Liver (tissue), 9 donors: ENCODE data around the gene SSNA1. TPM values are rescaled to one million over a fixed set of nuclear protein-coding genes. Genes with fewer than 3 reads are reported as not detected.

Source experiments
- DNase-seq: peaks from one replicate; pipeline ENCODE4 v3.0.0-alpha.2; 2017; ENCODE audit warnings: low spot score
- H3K27ac ChIP-seq, 2 donors: one replicate each; pipeline ENCODE4 v1.7.0; 2013; ENCODE audit warnings: inconsistent platforms in 2 of 2, low read length in 2 of 2, control low read depth in 1 of 2, low read depth in 1 of 2, mild to moderate bottlenecking in 1 of 2
- H3K27me3 ChIP-seq, 4 donors: one replicate each; pipeline versions ENCODE4 v1.6.1 to v1.7.0; 2013; ENCODE audit warnings: low read length in 3 of 4, inconsistent platforms in 1 of 4, mild to moderate bottlenecking in 1 of 4, moderate library complexity in 1 of 4; ENCODE audit not compliant: control insufficient read depth in 4 of 4, insufficient read depth in 4 of 4
- H3K36me3 ChIP-seq, 4 donors: one replicate each; pipeline versions ENCODE4 v1.6.1 to v1.7.0; 2013; ENCODE audit warnings: low read length in 3 of 4, mild to moderate bottlenecking in 3 of 4, low read depth in 1 of 4, moderate library complexity in 1 of 4; ENCODE audit not compliant: control insufficient read depth in 4 of 4, insufficient read depth in 3 of 4
- H3K4me1 ChIP-seq, 4 donors: one replicate each; pipeline versions ENCODE4 v1.6.1 to v1.7.0; 2013; ENCODE audit warnings: low read length in 3 of 4, mild to moderate bottlenecking in 3 of 4, moderate library complexity in 1 of 4; ENCODE audit not compliant: control insufficient read depth in 4 of 4, insufficient read depth in 4 of 4
- H3K4me3 ChIP-seq, 3 donors: one replicate each; pipeline versions ENCODE4 v1.6.1 to v1.7.0; 2013; ENCODE audit warnings: low read length in 3 of 3, control low read depth in 1 of 3, low read depth in 1 of 3, mild to moderate bottlenecking in 1 of 3
- H3K9ac ChIP-seq, 2 donors: one replicate each; pipeline ENCODE4 v1.7.0; 2013; ENCODE audit warnings: low read length in 2 of 2, mild to moderate bottlenecking in 2 of 2, moderate library complexity in 2 of 2, control low read depth in 1 of 2, low read depth in 1 of 2
- H3K9me3 ChIP-seq, 4 donors: one replicate each; pipeline versions ENCODE4 v1.6.1 to v1.7.0; 2013; ENCODE audit warnings: low read length in 3 of 4; ENCODE audit not compliant: control insufficient read depth in 4 of 4
- EGR1 ChIP-seq, 2 donors: IDR thresholded peaks; 2 replicates each; pipeline ENCODE4 v1.6.1; 2016 to 2018; ENCODE audit warnings: antibody characterized with exemption in 2 of 2, low read depth in 2 of 2
- FOXA1 ChIP-seq: IDR thresholded peaks from 2 replicates; pipeline ENCODE4 v1.6.1; 2016; ENCODE audit warnings: antibody characterized with exemption
- FOXA2 ChIP-seq: IDR thresholded peaks from 2 replicates; pipeline ENCODE4 v1.6.1; 2016; ENCODE audit warnings: antibody characterized with exemption
- GABPA ChIP-seq, 2 donors: IDR thresholded peaks in 1 of 2; conservative IDR thresholded peaks in 1 of 2; 2 replicates each; pipeline ENCODE4 v1.6.1; 2016; ENCODE audit warnings: antibody characterized with exemption in 2 of 2, mild to moderate bottlenecking in 1 of 2, moderate library complexity in 1 of 2
- HNF4A ChIP-seq, 2 donors: conservative IDR thresholded peaks; 2 replicates each; pipeline ENCODE4 v1.6.1; 2016; ENCODE audit warnings: antibody characterized with exemption in 2 of 2, mild to moderate bottlenecking in 2 of 2
- HNF4G ChIP-seq: IDR thresholded peaks from 2 replicates; pipeline ENCODE4 v1.6.1; 2016; ENCODE audit warnings: antibody characterized with exemption
- JUND ChIP-seq, 2 donors: IDR thresholded peaks; 2 replicates each; pipeline ENCODE4 v1.6.1; 2016; ENCODE audit warnings: antibody characterized with exemption in 2 of 2
- NR2F2 ChIP-seq: IDR thresholded peaks from 2 replicates; pipeline ENCODE4 v1.6.1; 2016; ENCODE audit warnings: antibody characterized with exemption
- RAD21 ChIP-seq, 2 donors: IDR thresholded peaks; 2 replicates each; pipeline ENCODE4 v1.6.1; 2016; ENCODE audit warnings: antibody characterized with exemption in 2 of 2, mild to moderate bottlenecking in 2 of 2
- RXRA ChIP-seq, 2 donors: IDR thresholded peaks; 2 replicates each; pipeline ENCODE4 v1.6.1; 2017 to 2018; ENCODE audit warnings: antibody characterized with exemption in 2 of 2, mild to moderate bottlenecking in 1 of 2
- SP1 ChIP-seq: IDR thresholded peaks from 2 replicates; pipeline ENCODE4 v1.6.1; 2018; ENCODE audit warnings: antibody characterized with exemption, mild to moderate bottlenecking
- TAF1 ChIP-seq: conservative IDR thresholded peaks from 2 replicates; pipeline ENCODE4 v1.6.1; 2016; ENCODE audit warnings: antibody characterized with exemption, mild to moderate bottlenecking
- YY1 ChIP-seq: IDR thresholded peaks from 2 replicates; pipeline ENCODE4 v1.6.1; 2016; ENCODE audit warnings: antibody characterized with exemption, mild to moderate bottlenecking
- WGBS: extraction: QIAGEN DNeasy Blood & Tissue Kit; methylation state at CpG from one replicate; pipeline ENCODE4 v1.1.7; 2013; 5-methylcytosine and 5-hydroxymethylcytosine counted together
- polyA plus RNA-seq, 2 donors: library from polyadenylated mRNA; stranded (reverse) in 1 of 2; unstranded in 1 of 2; fragments of 200-250 nt in 1 of 2; fragments of >200 nt in 1 of 2; fragmentation: Nextera tagmentation in 1 of 2; extraction: Ambion mirVana in 1 of 2; gene quantifications; one replicate each; pipeline versions ENCODE4 v1.2.1 to v1.2.3, GENCODE V29; 2013 to 2015
- total RNA-seq, 2 donors: library from RNA; depleted of rRNA; stranded (reverse); fragments of >200 nt; gene quantifications; one replicate each; pipeline ENCODE4 v1.2.3, GENCODE V29; 2014
- TF ChIP-seq, protein P1 (sequence below): IDR thresholded peaks from 2 replicates; pipeline ENCODE4 v1.6.1; 2016; ENCODE audit warnings: antibody characterized with exemption, mild to moderate bottlenecking
- TF ChIP-seq, protein P2 (sequence below): IDR thresholded peaks from 2 replicates; pipeline ENCODE4 v1.6.1; 2016; ENCODE audit warnings: antibody characterized with exemption
- TF ChIP-seq, protein P3 (sequence below): IDR thresholded peaks from 2 replicates; pipeline ENCODE4 v1.6.1; 2016; ENCODE audit warnings: antibody characterized with exemption
- TF ChIP-seq, protein P4 (sequence below): IDR thresholded peaks from 2 replicates; pipeline ENCODE4 v1.6.1; 2016; ENCODE audit warnings: antibody characterized with exemption
- TF ChIP-seq, protein P5 (sequence below): fragments of 150-350 bp; IDR thresholded peaks from 2 replicates; pipeline ENCODE4 v1.5.1; 2017; ENCODE audit warnings: improper control_type of control experiment, low read depth, low read length; ENCODE audit not compliant: missing input control
- donor health status: healthy.
- donor health status: healthy.
- donor health status: healthy.
- donor health status: healthy.
- donor health status: healthy.

SSNA1 gene
- total and polyA plus RNA-seq, 4 donors: 29.8 to 44.2 (median 40.3) TPM

DNA sequence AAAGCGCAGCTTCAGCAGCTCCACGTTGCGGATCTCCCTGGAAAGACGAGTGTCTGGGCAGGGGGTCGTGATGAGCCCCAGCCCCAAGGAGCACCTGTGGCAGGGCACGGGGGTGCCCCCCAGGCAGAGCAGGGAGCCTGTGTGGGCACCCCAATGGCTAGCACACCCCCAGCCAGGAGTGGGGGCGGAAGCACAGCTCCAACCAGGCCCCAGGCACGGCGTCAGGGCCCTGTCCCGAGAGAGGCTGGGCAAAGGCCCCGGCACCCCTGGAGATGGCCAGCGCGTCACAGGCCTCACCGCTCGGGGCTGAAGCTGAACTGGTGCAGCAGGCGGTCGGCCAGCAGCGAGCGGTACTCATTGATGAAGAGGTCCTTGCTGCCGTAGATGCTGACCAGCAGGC, 8.0 kb upstream of the SSNA1 start:
- Histone ChIP-seq H3K36me3 (peaks cover 15 to 65% (median 27%) of the 10 kb centered on the region in 4 donors), H3K9ac (no peak overlapping the region), H3K4me3 (no peak overlapping the region), H3K9me3 (no peaks in the 10 kb centered on the region), H3K27ac (no peak overlapping the region), H3K4me1 (no peaks in the 10 kb centered on the region), H3K27me3 (no peaks in the 10 kb centered on the region)
- TF ChIP-seq RXRA (IDR thresholded peaks at IDR 0.05) (no peak), EGR1 (IDR thresholded peaks at IDR 0.05; ENCODE audit: low read depth in 2 of 2) (no peak), RAD21 (IDR thresholded peaks at IDR 0.05) (no peak), NR2F2 (no peak)
- 97% methylated on average over 20 of the region's 20 CpGs for WGBS
- no peak for DNase-seq

DNA sequence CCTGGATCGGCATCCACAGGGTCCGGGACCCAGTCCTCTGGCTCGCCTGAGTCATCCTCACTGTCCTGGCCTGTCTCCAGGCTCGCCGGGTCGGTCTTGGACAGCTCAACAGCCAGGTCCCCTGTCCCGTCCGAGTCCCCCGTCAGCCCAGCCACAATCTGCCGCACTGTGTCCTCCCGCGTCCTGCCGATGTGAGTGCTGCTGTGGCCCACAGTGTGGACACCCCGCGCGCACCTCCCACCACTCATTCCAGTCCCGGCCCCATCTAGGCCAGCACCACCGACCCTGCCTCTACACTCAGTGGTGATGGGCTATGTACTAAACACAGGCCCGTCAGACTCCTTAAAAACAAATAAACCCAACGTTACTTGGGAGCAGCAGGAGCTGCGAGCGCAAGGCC, 6.8 kb upstream of the SSNA1 start:
- 96% methylated on average over 22 of the region's 22 CpGs for WGBS
- Histone ChIP-seq H3K27ac (no peak overlapping the region), H3K4me3 (no peak overlapping the region), H3K9ac (no peak overlapping the region), H3K4me1 (peaks cover 2 to 9% (median 7%) of the 10 kb centered on the region in 4 donors), H3K27me3 (no peaks in the 10 kb centered on the region), H3K36me3 (peaks cover 15 to 70% (median 28%) of the 10 kb centered on the region in 4 donors), H3K9me3 (no peaks in the 10 kb centered on the region)
- TF ChIP-seq YY1: no peak
- TF ChIP-seq RAD21 (IDR thresholded peaks at IDR 0.05): no peak
- TF ChIP-seq GABPA (IDR thresholded peaks at IDR 0.05 in 1 of 2, conservative IDR thresholded peaks at IDR 0.05 in 1 of 2): no peak
- no peak for TF ChIP-seq TAF1
- TF ChIP-seq SP1: no peak
- TF ChIP-seq, protein P1, sequence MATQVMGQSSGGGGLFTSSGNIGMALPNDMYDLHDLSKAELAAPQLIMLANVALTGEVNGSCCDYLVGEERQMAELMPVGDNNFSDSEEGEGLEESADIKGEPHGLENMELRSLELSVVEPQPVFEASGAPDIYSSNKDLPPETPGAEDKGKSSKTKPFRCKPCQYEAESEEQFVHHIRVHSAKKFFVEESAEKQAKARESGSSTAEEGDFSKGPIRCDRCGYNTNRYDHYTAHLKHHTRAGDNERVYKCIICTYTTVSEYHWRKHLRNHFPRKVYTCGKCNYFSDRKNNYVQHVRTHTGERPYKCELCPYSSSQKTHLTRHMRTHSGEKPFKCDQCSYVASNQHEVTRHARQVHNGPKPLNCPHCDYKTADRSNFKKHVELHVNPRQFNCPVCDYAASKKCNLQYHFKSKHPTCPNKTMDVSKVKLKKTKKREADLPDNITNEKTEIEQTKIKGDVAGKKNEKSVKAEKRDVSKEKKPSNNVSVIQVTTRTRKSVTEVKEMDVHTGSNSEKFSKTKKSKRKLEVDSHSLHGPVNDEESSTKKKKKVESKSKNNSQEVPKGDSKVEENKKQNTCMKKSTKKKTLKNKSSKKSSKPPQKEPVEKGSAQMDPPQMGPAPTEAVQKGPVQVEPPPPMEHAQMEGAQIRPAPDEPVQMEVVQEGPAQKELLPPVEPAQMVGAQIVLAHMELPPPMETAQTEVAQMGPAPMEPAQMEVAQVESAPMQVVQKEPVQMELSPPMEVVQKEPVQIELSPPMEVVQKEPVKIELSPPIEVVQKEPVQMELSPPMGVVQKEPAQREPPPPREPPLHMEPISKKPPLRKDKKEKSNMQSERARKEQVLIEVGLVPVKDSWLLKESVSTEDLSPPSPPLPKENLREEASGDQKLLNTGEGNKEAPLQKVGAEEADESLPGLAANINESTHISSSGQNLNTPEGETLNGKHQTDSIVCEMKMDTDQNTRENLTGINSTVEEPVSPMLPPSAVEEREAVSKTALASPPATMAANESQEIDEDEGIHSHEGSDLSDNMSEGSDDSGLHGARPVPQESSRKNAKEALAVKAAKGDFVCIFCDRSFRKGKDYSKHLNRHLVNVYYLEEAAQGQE: no peak
- TF ChIP-seq HNF4G: no peak
- no peak for TF ChIP-seq EGR1 (IDR thresholded peaks at IDR 0.05; ENCODE audit: low read depth in 2 of 2)
- TF ChIP-seq JUND (IDR thresholded peaks at IDR 0.05): no peak
- TF ChIP-seq, protein P2, sequence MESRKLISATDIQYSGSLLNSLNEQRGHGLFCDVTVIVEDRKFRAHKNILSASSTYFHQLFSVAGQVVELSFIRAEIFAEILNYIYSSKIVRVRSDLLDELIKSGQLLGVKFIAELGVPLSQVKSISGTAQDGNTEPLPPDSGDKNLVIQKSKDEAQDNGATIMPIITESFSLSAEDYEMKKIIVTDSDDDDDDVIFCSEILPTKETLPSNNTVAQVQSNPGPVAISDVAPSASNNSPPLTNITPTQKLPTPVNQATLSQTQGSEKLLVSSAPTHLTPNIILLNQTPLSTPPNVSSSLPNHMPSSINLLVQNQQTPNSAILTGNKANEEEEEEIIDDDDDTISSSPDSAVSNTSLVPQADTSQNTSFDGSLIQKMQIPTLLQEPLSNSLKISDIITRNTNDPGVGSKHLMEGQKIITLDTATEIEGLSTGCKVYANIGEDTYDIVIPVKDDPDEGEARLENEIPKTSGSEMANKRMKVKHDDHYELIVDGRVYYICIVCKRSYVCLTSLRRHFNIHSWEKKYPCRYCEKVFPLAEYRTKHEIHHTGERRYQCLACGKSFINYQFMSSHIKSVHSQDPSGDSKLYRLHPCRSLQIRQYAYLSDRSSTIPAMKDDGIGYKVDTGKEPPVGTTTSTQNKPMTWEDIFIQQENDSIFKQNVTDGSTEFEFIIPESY: no peak
- TF ChIP-seq FOXA1: no peak
- TF ChIP-seq FOXA2: no peak
- no peak for TF ChIP-seq HNF4A (conservative IDR thresholded peaks at IDR 0.05)
- TF ChIP-seq, protein P3, sequence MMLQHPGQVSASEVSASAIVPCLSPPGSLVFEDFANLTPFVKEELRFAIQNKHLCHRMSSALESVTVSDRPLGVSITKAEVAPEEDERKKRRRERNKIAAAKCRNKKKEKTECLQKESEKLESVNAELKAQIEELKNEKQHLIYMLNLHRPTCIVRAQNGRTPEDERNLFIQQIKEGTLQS: no peak
- TF ChIP-seq, protein P4, sequence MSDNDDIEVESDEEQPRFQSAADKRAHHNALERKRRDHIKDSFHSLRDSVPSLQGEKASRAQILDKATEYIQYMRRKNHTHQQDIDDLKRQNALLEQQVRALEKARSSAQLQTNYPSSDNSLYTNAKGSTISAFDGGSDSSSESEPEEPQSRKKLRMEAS: no peak
- TF ChIP-seq, protein P5, sequence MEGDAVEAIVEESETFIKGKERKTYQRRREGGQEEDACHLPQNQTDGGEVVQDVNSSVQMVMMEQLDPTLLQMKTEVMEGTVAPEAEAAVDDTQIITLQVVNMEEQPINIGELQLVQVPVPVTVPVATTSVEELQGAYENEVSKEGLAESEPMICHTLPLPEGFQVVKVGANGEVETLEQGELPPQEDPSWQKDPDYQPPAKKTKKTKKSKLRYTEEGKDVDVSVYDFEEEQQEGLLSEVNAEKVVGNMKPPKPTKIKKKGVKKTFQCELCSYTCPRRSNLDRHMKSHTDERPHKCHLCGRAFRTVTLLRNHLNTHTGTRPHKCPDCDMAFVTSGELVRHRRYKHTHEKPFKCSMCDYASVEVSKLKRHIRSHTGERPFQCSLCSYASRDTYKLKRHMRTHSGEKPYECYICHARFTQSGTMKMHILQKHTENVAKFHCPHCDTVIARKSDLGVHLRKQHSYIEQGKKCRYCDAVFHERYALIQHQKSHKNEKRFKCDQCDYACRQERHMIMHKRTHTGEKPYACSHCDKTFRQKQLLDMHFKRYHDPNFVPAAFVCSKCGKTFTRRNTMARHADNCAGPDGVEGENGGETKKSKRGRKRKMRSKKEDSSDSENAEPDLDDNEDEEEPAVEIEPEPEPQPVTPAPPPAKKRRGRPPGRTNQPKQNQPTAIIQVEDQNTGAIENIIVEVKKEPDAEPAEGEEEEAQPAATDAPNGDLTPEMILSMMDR: no peak
- no peak for DNase-seq
